WTC11 (cell line): ENCODE data around the gene M1AP.

Experiments used
- ARID4B ChIP-seq: sonication (generic); formaldehyde crosslinking; IDR thresholded peaks from 2 replicates; pipeline ENCODE4 v1.8.0; 2023; ENCODE audit warnings: missing genetic modification reagents, mild to moderate bottlenecking, borderline replicate concordance
- CREM ChIP-seq: sonication (generic); formaldehyde crosslinking; IDR thresholded peaks from 2 replicates; pipeline ENCODE4 v1.8.1; 2022; ENCODE audit warnings: mild to moderate bottlenecking, missing genetic modification reagents, moderate library complexity
- CTCF ChIP-seq: fragments of 200-600 bp; IDR thresholded peaks from 2 replicates; pipeline ENCODE4 v1.8.0; 2022; ENCODE audit warnings: antibody characterized with exemption
- FOXJ3 ChIP-seq: sonication (generic); formaldehyde crosslinking; IDR thresholded peaks from 2 replicates; pipeline ENCODE4 v1.9.0; 2021; ENCODE audit warnings: missing genetic modification reagents, mild to moderate bottlenecking, borderline replicate concordance
- IRF2 ChIP-seq: sonication (generic); formaldehyde crosslinking; IDR thresholded peaks from 2 replicates; pipeline ENCODE4 v1.8.0; 2022; ENCODE audit warnings: low read depth, missing genetic modification reagents, borderline replicate concordance
- KAT7 ChIP-seq: sonication (generic); formaldehyde crosslinking; IDR thresholded peaks from 2 replicates; pipeline ENCODE4 v1.8.1; 2023; ENCODE audit warnings: missing genetic modification reagents, mild to moderate bottlenecking, borderline replicate concordance
- NR2C2 ChIP-seq: sonication (generic); formaldehyde crosslinking; IDR thresholded peaks from 2 replicates; pipeline ENCODE4 v1.8.0; 2022; ENCODE audit warnings: mild to moderate bottlenecking, missing genetic modification reagents
- SOX15 ChIP-seq: fragments of 250-450 bp; sonication (Bioruptor Pico); IDR thresholded peaks from 2 replicates; pipeline ENCODE4 v1.9.0; 2021; ENCODE audit warnings: mild to moderate bottlenecking
- SP1 ChIP-seq: sonication (generic); formaldehyde crosslinking; conservative IDR thresholded peaks from 2 replicates; pipeline ENCODE4 v1.8.1; 2022; ENCODE audit warnings: missing genetic modification reagents
- TP53 ChIP-seq: sonication (generic); formaldehyde crosslinking; IDR thresholded peaks from 2 replicates; pipeline ENCODE4 v1.8.1; 2023; ENCODE audit warnings: mild to moderate bottlenecking, missing genetic modification reagents
- ZNF512 ChIP-seq: sonication (generic); formaldehyde crosslinking; IDR thresholded peaks from 2 replicates; pipeline ENCODE4 v1.8.1; 2022; ENCODE audit warnings: missing genetic modification reagents, borderline replicate concordance
- TF ChIP-seq, protein P1 (sequence below): sonication (generic); formaldehyde crosslinking; IDR thresholded peaks from 2 replicates; pipeline ENCODE4 v1.8.1; 2023; ENCODE audit warnings: mild to moderate bottlenecking, missing genetic modification reagents, moderate library complexity
- TF ChIP-seq, protein P2 (sequence below): sonication (generic); formaldehyde crosslinking; IDR thresholded peaks from 2 replicates; pipeline ENCODE4 v1.8.0; 2022; ENCODE audit warnings: mild to moderate bottlenecking, missing genetic modification reagents

GRCh38 chr2:74696829-74697228, 48.7 kb upstream of the M1AP start:
- TF ChIP-seq SOX15 (CRISPR knock-in tag) = no peak
- TF ChIP-seq CTCF = no peak
- TF ChIP-seq CREM (CRISPR knock-in tag) = no peak
- TF ChIP-seq ZNF512 (CRISPR knock-in tag) = no peak
- TF ChIP-seq, protein P1, sequence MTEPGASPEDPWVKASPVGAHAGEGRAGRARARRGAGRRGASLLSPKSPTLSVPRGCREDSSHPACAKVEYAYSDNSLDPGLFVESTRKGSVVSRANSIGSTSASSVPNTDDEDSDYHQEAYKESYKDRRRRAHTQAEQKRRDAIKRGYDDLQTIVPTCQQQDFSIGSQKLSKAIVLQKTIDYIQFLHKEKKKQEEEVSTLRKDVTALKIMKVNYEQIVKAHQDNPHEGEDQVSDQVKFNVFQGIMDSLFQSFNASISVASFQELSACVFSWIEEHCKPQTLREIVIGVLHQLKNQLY (CRISPR knock-in tag) = no peak
- TF ChIP-seq FOXJ3 (CRISPR knock-in tag) = no peak
- TF ChIP-seq NR2C2 = no peak
- no peak for TF ChIP-seq ARID4B (CRISPR knock-in tag)
- no peak for TF ChIP-seq KAT7 (CRISPR knock-in tag)
- TF ChIP-seq, protein P2, sequence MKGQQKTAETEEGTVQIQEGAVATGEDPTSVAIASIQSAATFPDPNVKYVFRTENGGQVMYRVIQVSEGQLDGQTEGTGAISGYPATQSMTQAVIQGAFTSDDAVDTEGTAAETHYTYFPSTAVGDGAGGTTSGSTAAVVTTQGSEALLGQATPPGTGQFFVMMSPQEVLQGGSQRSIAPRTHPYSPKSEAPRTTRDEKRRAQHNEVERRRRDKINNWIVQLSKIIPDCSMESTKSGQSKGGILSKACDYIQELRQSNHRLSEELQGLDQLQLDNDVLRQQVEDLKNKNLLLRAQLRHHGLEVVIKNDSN = no peak
- TF ChIP-seq SP1 = no peak
- no peak for TF ChIP-seq TP53 (CRISPR knock-in tag)
- TF ChIP-seq IRF2 (CRISPR knock-in tag) = no peak
